GM21529 (cell line): Measurements from ENCODE around the gene TMEM54.
"Not testable (repeated sequence)": the region's sequence is repeated elsewhere in the genome, so short reads cannot be mapped to it uniquely, and the experiment has no call there.

Experiments
- ATAC-seq: cut with Tn5 transposase; IDR thresholded peaks from one replicate; pipeline ENCODE4 v1.9.1; 2021; ENCODE audit not compliant: unreplicated experiment

TMEM54 gene

GRCh38 chr1:32919811-32920733 is 18.9 kb upstream of the TMEM54 start:
- no peak for ATAC-seq

GRCh38 chr1:32918179-32918578 is 17.0 kb upstream of the TMEM54 start:
- no peak for ATAC-seq

- no peak for ATAC-seq
Measured at GRCh38 chr1:32917521-32917920, 16.3 kb upstream of the TMEM54 start.

- ATAC-seq, result no peak
Measured at GRCh38 chr1:32915766-32916706, 14.8 kb upstream of the TMEM54 start.

- ATAC-seq, result no peak
Measured at GRCh38 chr1:32910319-32910718, 9.1 kb upstream of the TMEM54 start.

GRCh38 chr1:32907435-32907834 is 6.2 kb upstream of the TMEM54 start:
- ATAC-seq, result no peak

GRCh38 chr1:32906654-32907053 is 5.5 kb upstream of the TMEM54 start:
- no peak for ATAC-seq

- ATAC-seq, result not testable (repeated sequence)
Measured at GRCh38 chr1:32905588-32905987, 4.4 kb upstream of the TMEM54 start.

GRCh38 chr1:32904797-32905196 is 3.6 kb upstream of the TMEM54 start:
- ATAC-seq, result no peak

GRCh38 chr1:32903991-32904785 is 3.0 kb upstream of the TMEM54 start:
- ATAC-seq, result no peak

GRCh38 chr1:32902535-32902920 is 1.3 kb upstream of the TMEM54 start:
- no peak for ATAC-seq

- ATAC-seq, result no peak
Measured at GRCh38 chr1:32901823-32902534, 790 bp upstream of the TMEM54 start.

GRCh38 chr1:32900371-32900955 is 726 bp downstream of the TMEM54 start:
- ATAC-seq, result no peak

- no peak for ATAC-seq
Measured at GRCh38 chr1:32899586-32900296, 1.4 kb downstream of the TMEM54 start.

- no peak for ATAC-seq
Measured at GRCh38 chr1:32898958-32899357, 2.2 kb downstream of the TMEM54 start.

- no peak for ATAC-seq
Measured at GRCh38 chr1:32898056-32898455, 3.1 kb downstream of the TMEM54 start.

- ATAC-seq, result no peak
Measured at GRCh38 chr1:32897082-32898049, 3.8 kb downstream of the TMEM54 start.

GRCh38 chr1:32896451-32896850 is 4.7 kb downstream of the TMEM54 start:
- no peak for ATAC-seq
